Cortex of kidney (tissue), 1 donor: ENCODE measurements around the gene TWIST2.

Experiments used
- DNase-seq: peaks from one replicate; lab custom pipeline; 2025; lab: John Stamatoyannopoulos, UW

TWIST2 gene

DNA sequence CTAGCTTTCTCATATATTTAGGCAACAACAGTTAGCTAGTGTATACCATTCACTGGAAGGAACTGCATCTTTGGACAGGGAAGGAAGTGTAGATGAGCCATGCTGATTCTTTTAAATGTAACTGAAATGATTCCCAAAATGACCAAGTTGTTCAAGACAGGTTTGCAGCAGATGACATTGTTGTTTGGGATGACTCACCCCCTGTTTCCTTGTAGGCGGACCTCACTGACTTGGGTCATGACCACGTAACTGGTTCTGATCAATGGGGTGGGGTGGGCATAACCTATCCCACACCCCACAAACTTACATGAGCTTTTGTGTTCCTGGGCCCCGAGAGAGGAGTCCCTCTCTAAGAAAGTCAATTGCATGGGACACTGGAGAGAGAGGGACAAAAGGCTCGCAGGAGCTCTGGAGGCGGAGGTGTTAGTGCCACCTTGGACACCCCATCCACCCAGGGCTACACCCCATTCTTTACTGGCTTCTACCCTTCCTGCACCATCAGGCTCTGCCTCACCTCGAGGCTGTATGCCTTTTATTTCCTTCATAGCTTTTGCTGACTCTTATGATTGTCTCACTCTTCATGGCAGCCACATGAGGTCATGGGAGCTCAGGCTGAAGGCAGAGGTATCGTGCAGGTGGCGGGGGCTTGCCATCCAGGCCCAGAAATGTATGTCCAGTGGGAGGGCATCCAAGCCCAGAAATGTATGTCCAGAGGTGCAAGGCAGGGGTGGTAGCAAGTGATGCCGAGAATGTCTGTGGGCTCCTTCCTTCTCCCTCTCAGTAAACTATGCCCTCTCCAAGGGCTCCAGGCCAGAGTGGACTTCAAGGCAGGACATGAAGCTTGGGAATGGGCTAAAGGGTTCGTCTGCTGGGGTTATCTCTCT lies 108.0 kb downstream of the TWIST2 start:
- no peak for DNase-seq

DNA sequence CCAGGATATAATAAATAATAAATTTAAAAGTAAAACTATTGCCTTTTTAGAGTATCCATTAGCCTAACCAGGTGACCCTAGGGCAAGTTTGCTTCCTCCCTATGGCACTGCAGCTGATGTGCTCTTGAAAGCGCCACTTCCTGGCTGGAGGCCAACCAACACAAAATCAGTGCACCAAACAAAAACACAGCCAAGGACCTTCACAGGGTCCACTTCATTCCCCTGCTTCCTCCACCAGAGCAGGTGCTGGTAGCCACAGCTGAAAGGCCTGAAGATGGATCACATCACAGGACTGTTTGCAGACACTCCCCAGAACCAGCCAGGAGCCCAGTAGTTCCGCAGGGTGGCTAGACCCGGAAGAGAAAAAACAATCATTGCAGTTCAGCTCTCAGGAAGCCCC lies 108.8 kb downstream of the TWIST2 start:
- DNase-seq, result no peak
